ENCODE data around the gene API5.
A peak's percentile ranks its signal among the peaks of the same experiment; 100 is the strongest.

The API5 gene

DNA sequence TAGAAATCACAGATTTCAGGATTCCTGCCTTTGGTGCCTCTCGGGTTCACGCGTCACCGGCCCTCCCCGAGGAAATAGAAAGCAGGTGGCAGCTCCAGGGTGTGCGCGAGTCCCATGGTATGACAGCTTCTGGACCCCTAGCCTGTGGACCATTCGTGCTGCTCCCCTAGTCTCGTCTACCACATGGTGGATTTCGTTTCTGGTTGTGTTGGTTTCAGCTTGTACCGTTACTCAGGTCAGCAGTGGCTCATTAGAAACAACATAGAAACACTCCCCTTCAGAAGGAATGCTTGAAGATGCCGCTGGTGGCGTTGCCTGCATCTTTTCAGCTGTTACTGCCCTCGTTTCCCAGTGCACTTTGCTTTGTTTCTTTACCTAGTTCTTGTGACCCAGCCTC is 47.6 kb downstream of the API5 start:
- peak; percentile 32 for DNase-seq (ENCODE audit: low spot score)
- FAIRE-seq, result no peak

DNA sequence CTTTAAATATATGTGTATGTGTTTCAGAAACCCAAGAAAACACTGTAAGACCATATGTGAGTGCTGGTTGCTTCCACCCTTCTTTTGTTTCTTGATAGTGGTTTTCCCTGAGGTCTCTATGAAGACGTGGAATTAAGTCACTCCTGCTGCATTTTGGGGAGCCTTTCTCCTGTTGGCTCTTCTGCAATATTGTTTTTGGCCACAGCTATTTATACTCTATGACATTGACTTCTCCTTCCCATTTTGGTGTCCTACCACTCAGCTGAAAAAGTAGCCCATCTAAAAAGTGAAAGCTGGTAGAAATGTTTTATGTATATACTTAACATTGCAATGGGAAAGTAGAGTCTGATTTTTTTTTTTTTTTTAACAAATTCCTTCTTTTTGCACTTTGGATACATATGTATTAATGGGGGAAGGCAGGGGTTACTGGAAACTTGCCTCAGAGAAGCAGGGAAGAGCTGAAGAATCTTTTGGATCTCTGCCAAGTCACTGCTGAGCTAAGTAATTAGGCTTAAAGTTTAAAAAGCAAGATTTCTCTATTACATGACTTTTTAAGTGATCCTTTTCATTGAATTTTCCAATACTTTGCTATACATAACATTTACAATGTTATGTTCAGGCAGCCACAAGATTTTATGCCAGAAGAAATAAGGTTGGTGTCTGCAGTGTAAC is 48.7 kb downstream of the API5 start:
- FAIRE-seq (no peak), DNase-seq (ENCODE audit: low spot score) (no peak)

DNA sequence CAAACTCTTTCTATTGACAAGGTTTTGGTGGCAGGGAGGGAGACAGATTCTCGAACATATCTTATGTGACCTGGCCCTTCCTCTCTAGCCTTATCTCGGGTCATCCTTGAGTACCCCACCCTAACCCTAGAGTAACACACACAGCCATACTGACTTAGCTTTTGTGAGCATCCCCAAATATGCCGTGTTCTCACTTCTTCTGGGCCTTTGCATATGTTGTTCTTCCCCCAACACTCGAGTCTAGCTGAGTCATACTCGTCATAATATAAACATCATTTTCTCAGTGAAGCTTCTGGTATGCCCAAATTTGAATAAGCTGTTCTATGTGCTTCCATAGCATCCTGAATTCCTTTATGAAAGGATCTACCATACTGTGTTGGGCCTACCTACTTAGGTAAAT is 54.9 kb downstream of the API5 start:
- no peak for FAIRE-seq
- no peak for DNase-seq (ENCODE audit: low spot score)

DNA sequence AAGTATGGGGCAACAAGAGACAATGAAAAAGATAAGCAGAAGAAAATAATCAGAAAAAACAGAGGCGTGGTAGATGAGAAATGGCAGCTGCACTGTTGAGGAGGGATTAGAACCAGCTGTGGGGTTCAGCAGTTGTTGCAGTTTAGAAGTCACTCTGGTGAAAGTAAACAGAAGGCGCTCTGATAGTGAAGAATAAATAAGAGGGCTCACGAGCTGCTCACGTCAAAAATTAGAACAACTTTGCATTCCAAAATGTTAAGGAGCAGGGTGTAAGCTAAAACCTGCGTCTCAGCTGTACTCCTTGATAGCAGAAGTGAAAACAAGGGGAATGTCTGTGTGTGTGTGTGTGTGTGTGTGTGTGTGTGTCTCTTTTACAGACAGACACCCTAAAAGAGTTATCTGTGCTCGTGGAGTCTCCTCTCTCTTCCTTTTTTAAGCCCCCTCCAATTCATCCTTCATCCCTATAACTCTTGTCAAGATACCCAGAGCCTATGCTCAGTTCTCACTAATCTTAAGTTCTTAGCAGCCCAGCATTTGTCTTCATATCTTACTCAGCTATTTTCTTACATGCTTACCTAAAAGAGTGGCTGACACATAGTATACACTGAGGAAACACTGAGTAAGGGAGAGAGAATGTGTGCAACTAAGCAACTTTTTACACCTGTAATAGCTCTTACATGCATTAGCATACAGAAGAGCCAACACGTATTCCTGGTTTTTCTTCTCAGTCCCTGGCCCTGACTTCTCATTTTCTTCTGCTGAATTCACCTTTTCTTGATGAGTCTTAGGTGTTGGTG is 55.8 kb downstream of the API5 start:
- DNase-seq (ENCODE audit: low spot score) (no peak), FAIRE-seq (no peak)

DNA sequence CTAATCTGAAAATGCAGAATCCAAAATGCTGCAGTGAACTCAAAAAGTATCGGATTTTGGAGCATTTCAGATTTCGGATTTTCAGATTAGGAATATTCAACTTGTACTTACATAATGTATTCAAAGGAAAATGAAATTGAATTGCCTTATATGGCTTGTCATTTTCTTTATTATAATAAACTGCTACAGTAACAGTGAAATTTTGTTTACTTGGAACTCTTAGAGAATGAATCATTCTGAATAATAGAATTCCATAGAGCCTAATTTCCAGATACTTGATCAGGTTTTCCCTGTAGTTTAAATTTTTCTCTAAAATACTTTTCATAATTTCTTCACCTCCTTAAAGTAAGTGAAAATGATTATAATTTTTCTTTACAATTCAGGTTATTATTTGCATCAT is 64.3 kb downstream of the API5 start:
- DNase-seq (ENCODE audit: low spot score), result no peak
- no peak for FAIRE-seq

DNA sequence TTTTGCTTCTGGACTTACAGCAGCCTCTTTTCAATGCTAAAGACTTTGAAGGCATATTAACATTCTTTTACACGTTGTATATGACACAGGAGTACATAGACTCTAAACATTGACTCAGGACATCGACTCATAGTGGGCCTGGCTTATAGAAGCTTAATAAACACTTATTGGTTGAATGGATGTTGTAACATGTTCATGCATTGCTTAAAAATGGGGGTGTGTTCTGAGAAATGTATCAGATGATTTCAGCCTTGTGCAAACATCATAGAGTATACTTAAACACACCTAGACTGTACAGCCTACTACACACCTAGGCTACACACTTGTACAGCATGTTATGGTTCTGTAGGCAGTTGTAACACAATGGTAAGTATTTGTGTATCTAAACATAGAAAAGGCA is 64.8 kb downstream of the API5 start:
- FAIRE-seq, result no peak
- DNase-seq (ENCODE audit: low spot score), result no peak

DNA sequence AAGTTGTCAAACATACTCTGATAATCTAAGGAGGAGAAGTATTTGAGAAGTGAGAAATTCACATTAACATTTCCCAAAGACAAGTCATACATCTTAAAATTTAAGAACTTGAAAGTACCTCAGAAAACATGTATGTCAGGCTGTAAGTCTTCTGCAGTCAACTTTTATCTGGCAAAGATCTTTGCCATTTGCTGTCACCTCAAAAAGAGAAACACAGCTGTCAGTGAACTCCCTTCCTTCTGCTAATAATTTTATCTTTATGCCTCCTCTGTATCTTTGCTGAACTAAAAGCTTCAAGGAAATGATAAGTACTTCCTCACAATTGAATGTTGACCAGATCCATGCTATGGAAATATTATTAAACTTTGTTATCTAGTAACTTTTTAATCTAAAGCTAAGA is 65.6 kb downstream of the API5 start:
- DNase-seq (ENCODE audit: low spot score), result no peak
- FAIRE-seq, result no peak

DNA sequence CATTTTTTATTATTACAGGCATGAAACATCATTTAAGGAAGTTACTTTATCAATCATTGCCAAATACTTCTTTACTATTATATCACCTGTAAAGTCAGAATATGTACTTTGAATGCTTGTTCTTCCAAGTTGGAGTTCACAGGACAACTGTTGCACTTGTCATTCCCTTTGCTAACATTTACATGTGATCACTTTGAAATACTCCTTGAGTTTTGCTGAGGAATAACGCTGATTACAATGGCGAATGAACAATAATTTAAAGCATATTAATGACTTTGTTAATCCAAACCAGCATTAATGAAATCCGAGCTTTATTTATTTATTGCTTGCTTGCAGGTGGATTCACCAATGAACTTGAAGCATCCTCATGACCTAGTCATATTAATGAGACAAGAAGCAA is 67.1 kb downstream of the API5 start:
- FAIRE-seq (no peak), DNase-seq (ENCODE audit: low spot score) (no peak)

DNA sequence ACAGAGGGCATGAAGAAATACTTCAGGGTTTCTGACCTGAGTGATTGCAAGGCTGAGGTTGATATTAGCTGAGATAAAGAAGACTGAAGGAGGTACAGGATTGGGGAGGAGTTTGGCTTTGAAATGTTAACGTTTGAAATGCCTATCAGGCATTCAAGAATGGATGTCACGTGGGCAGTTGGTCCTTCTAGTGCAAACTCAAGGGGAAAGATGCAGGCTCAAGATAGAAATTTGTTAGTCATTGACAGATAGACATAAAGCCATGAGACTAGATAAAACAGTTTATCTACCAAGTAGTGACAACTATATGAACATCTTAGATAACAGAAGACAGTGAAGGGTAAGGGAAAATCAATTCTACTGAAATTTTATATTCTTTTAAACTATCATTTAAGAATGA is 70.0 kb downstream of the API5 start:
- FAIRE-seq, result no peak
- no peak for DNase-seq (ENCODE audit: low spot score)

DNA sequence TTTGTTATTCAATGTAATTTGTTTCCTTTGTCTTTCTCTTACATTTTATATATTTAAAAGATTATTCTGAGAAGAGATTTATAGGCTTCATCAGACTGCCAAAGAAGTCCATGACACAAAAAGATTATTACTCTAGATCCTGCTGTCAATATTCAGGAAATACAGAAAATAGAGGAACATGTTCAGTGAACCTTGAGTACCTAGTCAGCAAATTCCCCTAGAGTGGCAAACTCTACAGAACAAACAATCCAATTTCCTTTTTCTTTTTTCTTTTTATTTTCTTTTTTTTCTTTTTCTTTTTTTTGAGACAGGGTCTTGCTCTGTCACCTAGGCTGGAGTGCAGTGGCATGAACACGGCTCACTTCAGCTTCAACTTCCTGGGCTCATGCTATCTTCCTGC is 70.8 kb downstream of the API5 start:
- FAIRE-seq, result no peak

DNA sequence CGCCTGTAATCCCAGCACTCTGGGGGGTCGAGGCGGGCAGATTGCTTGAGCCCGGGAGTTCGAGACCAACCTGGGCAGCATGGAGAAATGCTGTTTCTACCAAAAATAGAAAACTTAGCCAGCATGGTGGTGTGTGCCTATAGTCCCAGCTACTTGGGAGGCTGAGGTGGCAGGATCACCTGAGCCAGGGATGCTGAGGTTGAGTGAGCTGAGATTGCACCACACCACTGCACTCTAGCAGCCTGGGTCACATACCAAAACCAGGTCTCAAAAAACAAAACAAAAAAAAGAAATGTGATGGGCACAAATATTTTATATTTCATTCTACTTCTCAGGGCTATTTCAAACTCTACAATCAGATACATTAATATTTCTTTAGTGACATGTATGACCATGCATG is 72.6 kb downstream of the API5 start:
- FAIRE-seq (no peak), DNase-seq (ENCODE audit: low spot score) (no peak)

More for the DNA sequence above, 70.8 kb downstream of the API5 start:
- DNase-seq (ENCODE audit: low spot score), result no peak

DNA sequence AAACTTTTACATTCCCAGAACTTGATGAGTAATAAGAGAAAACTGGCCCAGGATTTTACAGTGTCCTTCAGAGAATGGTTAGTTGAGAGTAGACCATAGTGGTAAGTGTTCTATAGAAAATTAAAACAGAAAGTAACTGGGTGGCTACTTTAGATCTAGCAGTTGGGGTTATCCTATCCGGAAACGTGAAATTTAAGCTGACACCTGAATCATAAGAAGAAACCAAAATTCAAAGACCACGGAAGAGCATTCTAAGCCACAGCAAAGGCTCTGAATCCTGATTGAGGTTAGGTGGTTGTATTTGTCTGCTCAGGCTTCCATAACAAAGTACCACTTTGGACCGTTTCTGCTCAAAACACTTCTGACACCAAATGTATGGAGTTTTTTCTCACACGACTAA is 80.9 kb downstream of the API5 start:
- DNase-seq (ENCODE audit: low spot score), result no peak
- no peak for FAIRE-seq

DNA sequence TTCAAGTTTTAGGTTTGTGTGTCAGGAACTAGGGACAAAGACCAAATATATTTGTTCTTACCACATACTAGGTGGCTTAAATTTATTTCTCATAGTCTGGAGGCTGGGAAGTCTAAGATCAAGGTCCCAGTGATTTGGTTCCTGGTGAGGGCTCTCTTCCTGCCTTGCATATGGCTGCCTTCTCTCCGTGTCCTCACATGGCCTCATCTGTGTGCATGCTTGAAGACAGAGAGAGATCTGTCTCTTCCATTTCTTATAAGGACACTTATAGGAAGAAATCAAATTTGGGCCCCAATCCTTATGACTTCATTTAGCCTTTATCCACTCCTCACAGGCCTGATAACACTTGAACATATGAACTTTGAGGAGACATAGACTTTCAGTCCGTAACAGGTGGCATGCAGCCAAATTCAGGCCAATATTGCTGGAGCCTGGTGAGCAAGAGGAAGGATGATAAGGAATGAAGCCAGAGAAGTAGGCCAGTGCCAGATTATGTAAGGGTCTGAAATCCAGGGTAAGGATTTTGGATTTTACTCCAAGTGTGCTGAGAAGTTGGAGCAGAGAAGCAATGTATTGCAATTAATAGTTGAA is 82.1 kb downstream of the API5 start:
- no peak for FAIRE-seq
- no peak for DNase-seq (ENCODE audit: low spot score)

All from urothelium cell line (cell line).